ENCODE measurements around the gene ALG8.

Gene ALG8

GRCh38 chr11:78070621-78071020, 68.8 kb downstream of the ALG8 start:
- no peak overlapping the region for H2AFZ ChIP-seq (ENCODE audit: low read depth)
- no peaks in the 10 kb centered on the region for H3K27me3 ChIP-seq (ENCODE audit: insufficient read depth, low read depth)
- H3K4me2 ChIP-seq: no peak overlapping the region

GRCh38 chr11:78069465-78069864, 70.0 kb downstream of the ALG8 start:
- no peak for TF ChIP-seq CTCF (conservative IDR thresholded peaks at IDR 0.05; ENCODE audit: low read depth, low read length)
- peaks cover 17% of the 10 kb centered on the region; the same call in 1 of the 2 replicates for H3K36me3 ChIP-seq (ENCODE audit: insufficient read depth)
- H3K4me3 ChIP-seq (IDR thresholded peaks at IDR 0.05; ENCODE audit: insufficient read depth, low read depth, low read length): no peak overlapping the region
- no peak overlapping the region for H2AFZ ChIP-seq (ENCODE audit: low read depth)
- peaks cover 6% of the 10 kb centered on the region; the same call in 1 of the 2 replicates for H3K79me2 ChIP-seq (ENCODE audit: insufficient read depth, low read depth)
- no peaks in the 10 kb centered on the region for H4K20me1 ChIP-seq (ENCODE audit: insufficient read depth)
- no peak overlapping the region for H3K4me2 ChIP-seq
- no peaks in the 10 kb centered on the region for H3K27me3 ChIP-seq (ENCODE audit: insufficient read depth, low read depth)
- no peak overlapping the region for H3K27ac ChIP-seq
- H3K4me1 ChIP-seq (ENCODE audit: low read depth, poor library complexity, severe bottlenecking): peaks cover 14% of the 10 kb centered on the region
- no peak overlapping the region for H3K9ac ChIP-seq

More at GRCh38 chr11:78070621-78071020, 68.8 kb downstream of the ALG8 start:
- Histone ChIP-seq H3K4me1 (ENCODE audit: low read depth, poor library complexity, severe bottlenecking) (peaks cover 5% of the 10 kb centered on the region), H3K4me3 (IDR thresholded peaks at IDR 0.05; ENCODE audit: insufficient read depth, low read depth, low read length) (no peak overlapping the region), H3K27ac (no peak overlapping the region), H3K79me2 (ENCODE audit: insufficient read depth, low read depth) (peaks cover 18% of the 10 kb centered on the region), H3K9ac (no peak overlapping the region), H3K36me3 (ENCODE audit: insufficient read depth) (peaks cover 17% of the 10 kb centered on the region; the same call in 1 of the 2 replicates), H4K20me1 (ENCODE audit: insufficient read depth) (peaks cover 8% of the 10 kb centered on the region; the same call in 1 of the 2 replicates)
- no peak for TF ChIP-seq CTCF (conservative IDR thresholded peaks at IDR 0.05; ENCODE audit: low read depth, low read length)

- Histone ChIP-seq H3K27ac (no peak overlapping the region), H3K79me2 (ENCODE audit: insufficient read depth, low read depth) (no peaks in the 10 kb centered on the region), H3K4me1 (ENCODE audit: low read depth, poor library complexity, severe bottlenecking) (peaks cover 14% of the 10 kb centered on the region), H3K27me3 (ENCODE audit: insufficient read depth, low read depth) (no peaks in the 10 kb centered on the region), H3K36me3 (ENCODE audit: insufficient read depth) (peaks cover 17% of the 10 kb centered on the region; the same call in 1 of the 2 replicates), H3K4me2 (no peak overlapping the region), H3K9ac (no peak overlapping the region), H2AFZ (ENCODE audit: low read depth) (no peak overlapping the region), H4K20me1 (ENCODE audit: insufficient read depth) (no peaks in the 10 kb centered on the region), H3K4me3 (IDR thresholded peaks at IDR 0.05; ENCODE audit: insufficient read depth, low read depth, low read length) (no peak overlapping the region)
- TF ChIP-seq CTCF (conservative IDR thresholded peaks at IDR 0.05; ENCODE audit: low read depth, low read length): no peak
These were observed 71.7 kb downstream of the ALG8 start for GRCh38 chr11:78067704-78068103.

GRCh38 chr11:78066471-78066870, 73.0 kb downstream of the ALG8 start:
- Histone ChIP-seq H3K79me2 (ENCODE audit: insufficient read depth, low read depth) (no peaks in the 10 kb centered on the region), H3K4me1 (ENCODE audit: low read depth, poor library complexity, severe bottlenecking) (peaks cover 14% of the 10 kb centered on the region), H3K4me2 (no peak overlapping the region), H3K4me3 (IDR thresholded peaks at IDR 0.05; ENCODE audit: insufficient read depth, low read depth, low read length) (no peak overlapping the region), H3K27me3 (ENCODE audit: insufficient read depth, low read depth) (no peaks in the 10 kb centered on the region), H3K36me3 (ENCODE audit: insufficient read depth) (peaks cover 15% of the 10 kb centered on the region; the same call in 1 of the 2 replicates), H4K20me1 (ENCODE audit: insufficient read depth) (no peaks in the 10 kb centered on the region), H2AFZ (ENCODE audit: low read depth) (no peak overlapping the region), H3K9ac (no peak overlapping the region), H3K27ac (no peak overlapping the region)
- TF ChIP-seq CTCF (conservative IDR thresholded peaks at IDR 0.05; ENCODE audit: low read depth, low read length): no peak

Data from KMS-11 (cell line).